SK-N-SH (cell line): ENCODE data around the gene TRIM4. TPM values are rescaled to one million over a fixed set of nuclear protein-coding genes. Genes with fewer than 3 reads are reported as not detected.

ENCODE experiments used
- CTCF ChIA-PET: fragments of 300-600, 350-600 bp; formaldehyde crosslinking; extraction: SDS; loops from one replicate; lab custom pipeline; 2021; lab: Yijun Ruan, JAX
- POLR2A ChIA-PET: fragments of 350-600 bp; sonication (Branson Sonifier 250); formaldehyde crosslinking; extraction: SDS; loops from one replicate; lab custom pipeline; 2020; ENCODE audit warnings: antibody characterized with exemption, inconsistent platforms; lab: Yijun Ruan, JAX
- DNase-seq: peaks from one replicate; pipeline ENCODE4 v3.0.0; 2012
- H2AFZ ChIP-seq: fragments of 200-600 bp; sonication (generic); 2 replicates; pipeline ENCODE4 v1.8.1; 2016; ENCODE audit warnings: antibody characterized with exemption, mild to moderate bottlenecking, low read depth
- H3F3A ChIP-seq: fragments of 200-600 bp; sonication (generic); replicated peaks from 2 replicates; pipeline ENCODE3; 2016; ENCODE audit warnings: antibody characterized with exemption, mild to moderate bottlenecking; ENCODE audit not compliant: insufficient read depth
- H3K27ac ChIP-seq, 2 experiments: fragments of 200-500 bp in 1 of 2; fragments of 200-600 bp in 1 of 2; sonication (Bioruptor generic) in 1 of 2; sonication (generic), shearing (Covaris generic) in 1 of 2; 2 replicates each; pipeline versions ENCODE4 v1.5.1 to v1.6.1; 2014 to 2016; ENCODE audit warnings: low read depth in 2 of 2, inconsistent platforms in 1 of 2, low read length in 1 of 2, mild to moderate bottlenecking in 1 of 2, mixed read lengths in 1 of 2
- H3K27me3 ChIP-seq: fragments of 200-600 bp; sonication (generic), shearing (Covaris generic); 2 replicates; pipeline ENCODE4 v1.6.1; 2016; ENCODE audit warnings: mixed run types; ENCODE audit not compliant: insufficient read depth
- H3K36me3 ChIP-seq, 2 experiments: fragments of 200-500 bp in 1 of 2; fragments of 200-600 bp in 1 of 2; sonication (Bioruptor generic) in 1 of 2; sonication (generic) in 1 of 2; replicated peaks in 1 of 2; 2 replicates each; pipeline versions ENCODE3 to v1.5.1; 2014 to 2016; ENCODE audit warnings: low read length in 1 of 2, mild to moderate bottlenecking in 1 of 2; ENCODE audit not compliant: insufficient read depth in 2 of 2, control insufficient read depth in 1 of 2
- H3K4me1 ChIP-seq, 2 experiments: fragments of 200-500 bp in 1 of 2; fragments of 200-600 bp in 1 of 2; sonication (Bioruptor generic) in 1 of 2; sonication (generic), shearing (Covaris generic) in 1 of 2; 2 replicates each; pipeline versions ENCODE4 v1.5.1 to v1.6.1; 2014 to 2016; ENCODE audit warnings: low read depth in 1 of 2, low read length in 1 of 2, mixed run types in 1 of 2; ENCODE audit not compliant: insufficient read depth in 2 of 2, control insufficient read depth in 1 of 2
- H3K4me2 ChIP-seq: fragments of 200-600 bp; sonication (generic), shearing (Covaris generic); 2 replicates; pipeline ENCODE4 v1.6.1; 2017; ENCODE audit warnings: mixed run types
- H3K4me3 ChIP-seq, 2 experiments: fragments of 200-500 bp in 1 of 2; fragments of 200-600 bp in 1 of 2; sonication (Bioruptor generic) in 1 of 2; sonication (generic), shearing (Covaris generic) in 1 of 2; 2 replicates each; pipeline versions ENCODE4 v1.5.1 to v1.8.1; 2014 to 2016; ENCODE audit warnings: low read depth in 2 of 2, inconsistent platforms in 1 of 2, low read length in 1 of 2, mild to moderate bottlenecking in 1 of 2, mixed read lengths in 1 of 2, moderate library complexity in 1 of 2
- H3K79me2 ChIP-seq: fragments of 200-600 bp; sonication (generic); 2 replicates; pipeline ENCODE4 v1.8.1; 2017; ENCODE audit warnings: mild to moderate bottlenecking; ENCODE audit not compliant: insufficient read depth
- H3K9ac ChIP-seq: fragments of 200-600 bp; sonication (generic); 2 replicates; pipeline ENCODE4 v1.6.1; 2017; ENCODE audit warnings: mixed run types
- H3K9me2 ChIP-seq: fragments of 200-600 bp; sonication (generic); 2 replicates; pipeline ENCODE4 v1.6.1; 2017; ENCODE audit warnings: mixed run types
- H3K9me3 ChIP-seq: fragments of 200-600 bp; sonication (generic); 2 replicates; pipeline ENCODE4 v1.6.1; 2017; ENCODE audit warnings: mixed run types, mild to moderate bottlenecking, moderate library complexity
- H4K20me1 ChIP-seq: fragments of 200-600 bp; sonication (generic); 2 replicates; pipeline ENCODE4 v1.6.1; 2017; ENCODE audit warnings: mild to moderate bottlenecking, mixed run types; ENCODE audit not compliant: insufficient read depth
- CHD2 ChIP-seq: fragments of 150-350 bp; IDR thresholded peaks from 2 replicates; pipeline ENCODE4 v1.6.1; 2018; ENCODE audit warnings: low read length; ENCODE audit not compliant: partially characterized antibody
- FOXM1 ChIP-seq: IDR thresholded peaks from 2 replicates; pipeline ENCODE4 v1.4.0; 2012; ENCODE audit warnings: low read depth, mild to moderate bottlenecking
- GABPA ChIP-seq: IDR thresholded peaks from 2 replicates; pipeline ENCODE4 v1.4.0; 2012; ENCODE audit warnings: low read depth, mild to moderate bottlenecking
- GATA2 ChIP-seq: sonication (generic); formaldehyde crosslinking; IDR thresholded peaks from 2 replicates; pipeline ENCODE4 v1.5.0; 2020; ENCODE audit warnings: mild to moderate bottlenecking, missing genetic modification reagents
- POLR2AphosphoS5 ChIP-seq: IDR thresholded peaks from 2 replicates; pipeline ENCODE4 v1.6.1; 2012; ENCODE audit warnings: low read depth, low read length
- RAD21 ChIP-seq: IDR thresholded peaks from 2 replicates; pipeline ENCODE4 v1.6.1; 2012; ENCODE audit warnings: mild to moderate bottlenecking, low read length
- RFX5 ChIP-seq: IDR thresholded peaks from 2 replicates; pipeline ENCODE4 v1.6.1; 2012; ENCODE audit warnings: mild to moderate bottlenecking, improper control_type of control experiment, low read length
- RXRA ChIP-seq: IDR thresholded peaks from 2 replicates; pipeline ENCODE4 v1.4.0; 2012; ENCODE audit warnings: low read depth, mild to moderate bottlenecking, borderline replicate concordance
- SMC3 ChIP-seq: IDR thresholded peaks from 2 replicates; pipeline ENCODE4 v1.6.1; 2012; ENCODE audit warnings: low read depth, low read length, improper control_type of control experiment
- WGBS: methylation state at CpG from one replicate; pipeline ENCODE4 v1.1.6; 2017; ENCODE audit warnings: low lambda C conversion rate; 5-methylcytosine and 5-hydroxymethylcytosine counted together
- polyA plus RNA-seq, 3 experiments: library from polyadenylated mRNA; depleted of rRNA; stranded (reverse); fragments of >200 nt; gene quantifications; 2 replicates each; pipeline ENCODE4 v1.2.3, GENCODE V29; 2012
- TF ChIP-seq, protein P1 (sequence below): IDR thresholded peaks from 2 replicates; pipeline ENCODE4 v1.4.0; 2012; ENCODE audit warnings: low read depth, borderline replicate concordance
- TF ChIP-seq, protein P2 (sequence below): fragments of 200-600 bp; sonication (generic); IDR thresholded peaks from 2 replicates; pipeline ENCODE4 v1.6.1; 2017; ENCODE audit warnings: antibody characterized with exemption, mild to moderate bottlenecking, moderate library complexity
- TF ChIP-seq, protein P3 (sequence below): IDR thresholded peaks from 2 replicates; pipeline ENCODE4; 2012
- TF ChIP-seq, protein P4 (sequence below): fragments of 150-350 bp; IDR thresholded peaks from 2 replicates; pipeline ENCODE4 v1.6.1; 2016; ENCODE audit warnings: mild to moderate bottlenecking, low read depth, low read length

Gene TRIM4
- polyA plus RNA-seq, 1 of the 3 experiments (the other 2 are of a cell fraction): 6.6 TPM

DNA sequence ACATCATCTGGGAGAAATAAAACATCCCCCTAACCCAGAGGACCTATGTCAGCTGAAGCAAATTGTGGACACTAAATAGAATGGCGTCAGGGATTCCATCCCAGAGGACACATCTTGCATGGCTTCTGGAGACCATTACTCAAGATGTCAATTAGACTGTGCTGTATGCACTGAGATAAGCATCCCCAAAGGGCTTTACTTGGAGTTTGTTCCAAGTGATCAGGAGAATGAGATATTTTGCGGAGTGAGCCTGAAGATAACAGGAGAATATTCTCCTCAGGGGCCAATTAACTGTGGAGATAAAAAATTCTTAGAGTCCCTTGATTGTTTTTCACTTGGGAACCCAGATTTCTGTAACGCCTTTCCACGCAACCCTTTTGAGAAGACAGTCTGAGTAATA, 38.0 kb downstream of the TRIM4 start:
- Histone ChIP-seq H3F3A (no peaks in the 10 kb centered on the region), H3K36me3 (no peaks in the 10 kb centered on the region), H3K79me2 (no peaks in the 10 kb centered on the region), H3K27me3 (peaks cover 17% of the 10 kb centered on the region; the same call in 1 of the 2 replicates), H3K4me2 (no peak overlapping the region), H4K20me1 (no peaks in the 10 kb centered on the region), H3K4me3 (no peak overlapping the region), H3K9me2 (no peaks in the 10 kb centered on the region), H3K4me1 (no peaks in the 10 kb centered on the region), H3K9ac (no peak overlapping the region), H3K27ac (no peak overlapping the region), H3K9me3 (peaks cover 10% of the 10 kb centered on the region; the same call in 1 of the 2 replicates), H2AFZ (no peak overlapping the region)
- WGBS: 17% methylated on average over 4 of the region's 4 CpGs
- no peak for DNase-seq
- ChIA-PET POLR2A (no interaction called here), CTCF (no interaction called here)
- TF ChIP-seq RXRA: no peak
- TF ChIP-seq, protein P1, sequence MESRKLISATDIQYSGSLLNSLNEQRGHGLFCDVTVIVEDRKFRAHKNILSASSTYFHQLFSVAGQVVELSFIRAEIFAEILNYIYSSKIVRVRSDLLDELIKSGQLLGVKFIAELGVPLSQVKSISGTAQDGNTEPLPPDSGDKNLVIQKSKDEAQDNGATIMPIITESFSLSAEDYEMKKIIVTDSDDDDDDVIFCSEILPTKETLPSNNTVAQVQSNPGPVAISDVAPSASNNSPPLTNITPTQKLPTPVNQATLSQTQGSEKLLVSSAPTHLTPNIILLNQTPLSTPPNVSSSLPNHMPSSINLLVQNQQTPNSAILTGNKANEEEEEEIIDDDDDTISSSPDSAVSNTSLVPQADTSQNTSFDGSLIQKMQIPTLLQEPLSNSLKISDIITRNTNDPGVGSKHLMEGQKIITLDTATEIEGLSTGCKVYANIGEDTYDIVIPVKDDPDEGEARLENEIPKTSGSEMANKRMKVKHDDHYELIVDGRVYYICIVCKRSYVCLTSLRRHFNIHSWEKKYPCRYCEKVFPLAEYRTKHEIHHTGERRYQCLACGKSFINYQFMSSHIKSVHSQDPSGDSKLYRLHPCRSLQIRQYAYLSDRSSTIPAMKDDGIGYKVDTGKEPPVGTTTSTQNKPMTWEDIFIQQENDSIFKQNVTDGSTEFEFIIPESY: no peak
- no peak for TF ChIP-seq CHD2
- no peak for TF ChIP-seq RFX5
- TF ChIP-seq, protein P2, sequence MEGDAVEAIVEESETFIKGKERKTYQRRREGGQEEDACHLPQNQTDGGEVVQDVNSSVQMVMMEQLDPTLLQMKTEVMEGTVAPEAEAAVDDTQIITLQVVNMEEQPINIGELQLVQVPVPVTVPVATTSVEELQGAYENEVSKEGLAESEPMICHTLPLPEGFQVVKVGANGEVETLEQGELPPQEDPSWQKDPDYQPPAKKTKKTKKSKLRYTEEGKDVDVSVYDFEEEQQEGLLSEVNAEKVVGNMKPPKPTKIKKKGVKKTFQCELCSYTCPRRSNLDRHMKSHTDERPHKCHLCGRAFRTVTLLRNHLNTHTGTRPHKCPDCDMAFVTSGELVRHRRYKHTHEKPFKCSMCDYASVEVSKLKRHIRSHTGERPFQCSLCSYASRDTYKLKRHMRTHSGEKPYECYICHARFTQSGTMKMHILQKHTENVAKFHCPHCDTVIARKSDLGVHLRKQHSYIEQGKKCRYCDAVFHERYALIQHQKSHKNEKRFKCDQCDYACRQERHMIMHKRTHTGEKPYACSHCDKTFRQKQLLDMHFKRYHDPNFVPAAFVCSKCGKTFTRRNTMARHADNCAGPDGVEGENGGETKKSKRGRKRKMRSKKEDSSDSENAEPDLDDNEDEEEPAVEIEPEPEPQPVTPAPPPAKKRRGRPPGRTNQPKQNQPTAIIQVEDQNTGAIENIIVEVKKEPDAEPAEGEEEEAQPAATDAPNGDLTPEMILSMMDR: no peak
- TF ChIP-seq, protein P3, sequence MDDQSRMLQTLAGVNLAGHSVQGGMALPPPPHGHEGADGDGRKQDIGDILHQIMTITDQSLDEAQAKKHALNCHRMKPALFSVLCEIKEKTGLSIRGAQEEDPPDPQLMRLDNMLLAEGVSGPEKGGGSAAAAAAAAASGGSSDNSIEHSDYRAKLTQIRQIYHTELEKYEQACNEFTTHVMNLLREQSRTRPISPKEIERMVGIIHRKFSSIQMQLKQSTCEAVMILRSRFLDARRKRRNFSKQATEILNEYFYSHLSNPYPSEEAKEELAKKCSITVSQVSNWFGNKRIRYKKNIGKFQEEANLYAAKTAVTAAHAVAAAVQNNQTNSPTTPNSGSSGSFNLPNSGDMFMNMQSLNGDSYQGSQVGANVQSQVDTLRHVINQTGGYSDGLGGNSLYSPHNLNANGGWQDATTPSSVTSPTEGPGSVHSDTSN: no peak
- TF ChIP-seq, protein P4, sequence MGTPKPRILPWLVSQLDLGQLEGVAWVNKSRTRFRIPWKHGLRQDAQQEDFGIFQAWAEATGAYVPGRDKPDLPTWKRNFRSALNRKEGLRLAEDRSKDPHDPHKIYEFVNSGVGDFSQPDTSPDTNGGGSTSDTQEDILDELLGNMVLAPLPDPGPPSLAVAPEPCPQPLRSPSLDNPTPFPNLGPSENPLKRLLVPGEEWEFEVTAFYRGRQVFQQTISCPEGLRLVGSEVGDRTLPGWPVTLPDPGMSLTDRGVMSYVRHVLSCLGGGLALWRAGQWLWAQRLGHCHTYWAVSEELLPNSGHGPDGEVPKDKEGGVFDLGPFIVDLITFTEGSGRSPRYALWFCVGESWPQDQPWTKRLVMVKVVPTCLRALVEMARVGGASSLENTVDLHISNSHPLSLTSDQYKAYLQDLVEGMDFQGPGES: no peak
- no peak for TF ChIP-seq GATA2
- no peak for TF ChIP-seq POLR2AphosphoS5
- TF ChIP-seq GABPA: no peak
- no peak for TF ChIP-seq FOXM1
- TF ChIP-seq SMC3: no peak
- no peak for TF ChIP-seq RAD21
